HG03457 (cell line): ENCODE results near the gene BRAT1.
"Not testable (repeated sequence)": the region's sequence is repeated elsewhere in the genome, so short reads cannot be mapped to it uniquely, and the experiment has no call there.

ENCODE experiments used
- ATAC-seq: cut with Tn5 transposase; IDR thresholded peaks from one replicate; pipeline ENCODE4 v1.9.1; 2021; ENCODE audit warnings: moderate number of reproducible peaks; ENCODE audit not compliant: unreplicated experiment

BRAT1 gene

GRCh38 chr7:2564970-2565540 lies 9.7 kb upstream of the BRAT1 start:
- no peak for ATAC-seq

- not testable (repeated sequence) for ATAC-seq
Measured at GRCh38 chr7:2563955-2564354, 8.6 kb upstream of the BRAT1 start.

GRCh38 chr7:2559283-2559950 lies 4.1 kb upstream of the BRAT1 start:
- ATAC-seq = no peak

GRCh38 chr7:2558629-2559282 lies 3.4 kb upstream of the BRAT1 start, which contains the start of gene IQCE:
IQCE (plus strand) TSS chr7:2558979; CDS start chr7:2559182, 203 bp downstream.
- peak; percentile 55 for ATAC-seq

GRCh38 chr7:2554661-2555111 lies 638 bp downstream of the BRAT1 start:
- ATAC-seq = no peak

GRCh38 chr7:2553831-2554581 lies 1.3 kb downstream of the BRAT1 start:
- no peak for ATAC-seq

- no peak for ATAC-seq
Measured at GRCh38 chr7:2553108-2553507, 2.2 kb downstream of the BRAT1 start.

GRCh38 chr7:2551418-2551817 lies 3.9 kb downstream of the BRAT1 start:
- ATAC-seq = no peak

GRCh38 chr7:2546776-2547586 lies 8.3 kb downstream of the BRAT1 start:
- no peak for ATAC-seq

GRCh38 chr7:2545746-2546425 lies 9.4 kb downstream of the BRAT1 start:
- ATAC-seq = no peak

GRCh38 chr7:2544541-2545188 lies 10.7 kb downstream of the BRAT1 start:
- no peak for ATAC-seq

- no peak for ATAC-seq
Measured at GRCh38 chr7:2542916-2543871, 12.1 kb downstream of the BRAT1 start.

GRCh38 chr7:2542011-2542915 lies 13.1 kb downstream of the BRAT1 start:
- no peak for ATAC-seq

GRCh38 chr7:2541291-2542010 lies 13.9 kb downstream of the BRAT1 start:
- ATAC-seq = no peak

- ATAC-seq = no peak
Measured at GRCh38 chr7:2540641-2541051, 14.7 kb downstream of the BRAT1 start.

GRCh38 chr7:2540133-2540532 lies 15.2 kb downstream of the BRAT1 start:
- no peak for ATAC-seq
